ENCODE results near the gene SMARCA2. TPM values are rescaled to one million over a fixed set of nuclear protein-coding genes. Genes with fewer than 3 reads are reported as not detected.

Gene SMARCA2
- total RNA-seq, 2 experiments from 2014 or later, result 207 to 224 TPM

GRCh38 chr9:2093920-2094597 lies 78.9 kb downstream of the SMARCA2 start:
- H3K27ac Mint-ChIP-seq, result no peak overlapping the region
- POLR2A ChIA-PET, result no interaction called here
- no peaks in the 10 kb centered on the region for H3K27me3 Mint-ChIP-seq
- CTCF ChIA-PET, result interaction anchor here (0.5 to 1.0 kb wide), 2 partner anchors 154 to 182 kb away, joined by 3 read pairs; no protein-coding TSS in a partner anchor
- no peak overlapping the region for H3K4me3 Mint-ChIP-seq
- H3K9me3 Mint-ChIP-seq, result no peaks in the 10 kb centered on the region
- H3K36me3 Mint-ChIP-seq (ENCODE audit: low read depth), result peaks cover 78% of the 10 kb centered on the region
- DNase-seq, result no peak
- H3K4me1 Mint-ChIP-seq, result peaks cover 6% of the 10 kb centered on the region

DNA sequence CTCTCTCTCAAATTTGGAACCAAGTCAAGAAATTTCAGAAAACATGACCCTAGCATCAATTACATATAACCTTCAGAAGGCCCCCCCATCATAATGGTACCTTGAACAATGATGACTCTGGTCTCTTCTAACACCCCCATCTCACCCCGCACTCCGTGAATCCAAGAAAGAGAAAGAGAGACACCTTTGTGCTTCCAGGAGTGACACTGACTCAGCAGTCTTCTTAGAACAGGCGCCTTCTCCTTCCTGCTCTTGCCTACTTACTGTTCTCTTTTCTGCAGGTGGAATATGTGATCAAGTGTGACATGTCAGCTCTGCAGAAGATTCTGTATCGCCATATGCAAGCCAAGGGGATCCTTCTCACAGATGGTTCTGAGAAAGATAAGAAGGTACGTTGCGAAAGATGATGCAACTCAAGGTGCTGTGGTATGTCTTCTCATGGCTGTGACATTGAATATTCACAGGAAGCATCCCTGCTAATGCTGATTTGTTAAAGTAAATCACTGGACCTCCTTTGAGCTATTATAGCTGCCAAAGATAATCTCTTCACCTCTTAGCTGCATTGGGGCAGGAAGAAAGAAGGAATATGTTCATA lies 81.3 kb downstream of the SMARCA2 start:
- peaks cover 78% of the 10 kb centered on the region for H3K36me3 Mint-ChIP-seq (ENCODE audit: low read depth)
- ChIA-PET POLR2A (no interaction called here), CTCF (no interaction called here)
- no peaks in the 10 kb centered on the region for H3K4me1 Mint-ChIP-seq
- no peaks in the 10 kb centered on the region for H3K9me3 Mint-ChIP-seq
- no peak overlapping the region for H3K27ac Mint-ChIP-seq
- no peak overlapping the region for H3K4me3 Mint-ChIP-seq
- no peaks in the 10 kb centered on the region for H3K27me3 Mint-ChIP-seq
- DNase-seq, result no peak

GRCh38 chr9:2106666-2107065 lies 91.5 kb downstream of the SMARCA2 start:
- H3K36me3 Mint-ChIP-seq (ENCODE audit: low read depth), result peaks cover 70% of the 10 kb centered on the region
- POLR2A ChIA-PET, result no interaction called here
- peaks cover 13% of the 10 kb centered on the region for H3K4me1 Mint-ChIP-seq
- no peak for DNase-seq
- H3K27me3 Mint-ChIP-seq, result no peaks in the 10 kb centered on the region
- no peak overlapping the region for H3K4me3 Mint-ChIP-seq
- H3K9me3 Mint-ChIP-seq, result no peaks in the 10 kb centered on the region
- CTCF ChIA-PET, result interaction anchor here (1.7 to 2.2 kb wide), 2 partner anchors 9 to 19 kb away, joined by 6 to 7 read pairs; no protein-coding TSS in a partner anchor
- H3K27ac Mint-ChIP-seq, result no peak overlapping the region

- CTCF ChIA-PET, result no interaction called here
- Mint-ChIP-seq H3K4me1 (peaks cover 11% of the 10 kb centered on the region), H3K9me3 (no peaks in the 10 kb centered on the region), H3K4me3 (no peak overlapping the region), H3K27me3 (no peaks in the 10 kb centered on the region), H3K27ac (no peak overlapping the region), H3K36me3 (ENCODE audit: low read depth) (peaks cover 76% of the 10 kb centered on the region)
- POLR2A ChIA-PET, result no interaction called here
- no peak for DNase-seq
These were observed 92.8 kb downstream of the SMARCA2 start for GRCh38 chr9:2107906-2108451.

DNA sequence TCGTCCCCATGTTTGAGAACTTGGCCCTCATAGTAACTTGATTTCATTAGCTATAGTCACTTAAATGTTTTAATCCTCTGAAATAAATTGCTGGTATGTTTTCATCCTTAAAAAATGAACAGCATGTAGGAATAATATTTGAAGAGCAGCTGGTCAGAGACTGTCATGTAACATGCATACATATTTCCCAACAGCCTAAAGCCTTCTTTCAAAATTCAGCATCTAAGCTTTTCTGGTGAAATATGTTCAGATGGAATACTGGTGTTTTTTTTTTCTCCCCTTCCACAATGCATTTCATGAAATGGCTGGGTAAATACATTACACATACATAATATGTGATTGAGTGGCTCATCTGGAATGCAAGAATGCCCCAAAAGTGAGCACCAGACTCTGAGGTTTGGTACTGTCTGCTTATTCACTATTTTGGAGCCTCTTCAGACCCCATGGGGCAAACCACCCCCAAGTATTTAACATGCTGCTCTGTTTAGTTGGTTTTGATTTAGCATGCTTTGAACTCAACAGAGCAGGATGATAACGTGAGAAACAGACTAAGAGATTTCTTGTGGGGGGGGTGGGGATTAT lies 94.0 kb downstream of the SMARCA2 start:
- DNase-seq, result no peak
- Mint-ChIP-seq H3K4me3 (no peak overlapping the region), H3K27me3 (no peaks in the 10 kb centered on the region), H3K27ac (no peak overlapping the region), H3K9me3 (no peaks in the 10 kb centered on the region), H3K4me1 (peaks cover 11% of the 10 kb centered on the region), H3K36me3 (ENCODE audit: low read depth) (peaks cover 73% of the 10 kb centered on the region)
- ChIA-PET POLR2A (no interaction called here), CTCF (no interaction called here)

DNA sequence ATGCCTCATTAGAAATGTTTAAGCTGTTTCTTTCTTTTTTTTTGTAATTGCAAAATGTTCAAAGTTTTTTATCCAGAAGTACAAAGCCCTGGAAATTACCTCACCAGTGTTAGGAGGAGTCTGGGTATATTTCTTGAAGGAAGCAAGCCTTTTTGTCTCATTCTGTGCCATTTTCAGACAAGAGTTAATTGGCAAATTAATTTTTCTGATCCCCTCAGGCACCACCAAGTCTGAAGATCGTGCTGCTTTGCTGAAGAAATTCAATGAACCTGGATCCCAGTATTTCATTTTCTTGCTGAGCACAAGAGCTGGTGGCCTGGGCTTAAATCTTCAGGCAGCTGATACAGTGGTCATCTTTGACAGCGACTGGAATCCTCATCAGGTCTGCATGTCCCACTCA lies 94.9 kb downstream of the SMARCA2 start:
- no peak for DNase-seq
- no peaks in the 10 kb centered on the region for H3K9me3 Mint-ChIP-seq
- no peak overlapping the region for H3K27ac Mint-ChIP-seq
- no peaks in the 10 kb centered on the region for H3K27me3 Mint-ChIP-seq
- POLR2A ChIA-PET, result no interaction called here
- peaks cover 11% of the 10 kb centered on the region for H3K4me1 Mint-ChIP-seq
- no peak overlapping the region for H3K4me3 Mint-ChIP-seq
- peaks cover 68% of the 10 kb centered on the region for H3K36me3 Mint-ChIP-seq (ENCODE audit: low read depth)
- CTCF ChIA-PET, result no interaction called here

GRCh38 chr9:2116073-2116472 lies 100.9 kb downstream of the SMARCA2 start:
- DNase-seq, result no peak
- Mint-ChIP-seq H3K4me3 (no peak overlapping the region), H3K36me3 (ENCODE audit: low read depth) (peaks cover 71% of the 10 kb centered on the region), H3K4me1 (no peaks in the 10 kb centered on the region), H3K27me3 (no peaks in the 10 kb centered on the region), H3K9me3 (no peaks in the 10 kb centered on the region), H3K27ac (no peak overlapping the region)
- POLR2A ChIA-PET, result interaction anchor here (1.4 kb wide), 1 partner anchor 12 kb away, joined by 6 read pairs; no protein-coding TSS in a partner anchor
- CTCF ChIA-PET, result interaction anchor here (0.5 to 1.8 kb wide), 4 partner anchors 9 to 475 kb away, joined by 3 to 9 read pairs (median 6); no protein-coding TSS in a partner anchor

GRCh38 chr9:2117527-2117926 lies 102.4 kb downstream of the SMARCA2 start:
- no peak overlapping the region for H3K27ac Mint-ChIP-seq

GRCh38 chr9:2119566-2119965 lies 104.4 kb downstream of the SMARCA2 start:
- ChIA-PET POLR2A (no interaction called here), CTCF (interaction anchor here (1.3 kb wide), 1 partner anchor 13 kb away, joined by 3 read pairs; no protein-coding TSS in a partner anchor)
- no peak overlapping the region for H3K27ac Mint-ChIP-seq
- peaks cover 76% of the 10 kb centered on the region for H3K36me3 Mint-ChIP-seq (ENCODE audit: low read depth)
- no peaks in the 10 kb centered on the region for H3K9me3 Mint-ChIP-seq
- H3K27me3 Mint-ChIP-seq, result no peaks in the 10 kb centered on the region
- no peak overlapping the region for H3K4me3 Mint-ChIP-seq
- H3K4me1 Mint-ChIP-seq, result peaks cover 5% of the 10 kb centered on the region
- no peak for DNase-seq

More at GRCh38 chr9:2117527-2117926, 102.4 kb downstream of the SMARCA2 start:
- H3K9me3 Mint-ChIP-seq, result no peaks in the 10 kb centered on the region
- no peak for DNase-seq
- ChIA-PET POLR2A (no interaction called here), CTCF (interaction anchor here (1.3 kb wide), 1 partner anchor 30 kb away, joined by 4 read pairs; no protein-coding TSS in a partner anchor)
- peaks cover 64% of the 10 kb centered on the region for H3K36me3 Mint-ChIP-seq (ENCODE audit: low read depth)
- H3K4me1 Mint-ChIP-seq, result no peaks in the 10 kb centered on the region
- no peaks in the 10 kb centered on the region for H3K27me3 Mint-ChIP-seq
- H3K4me3 Mint-ChIP-seq, result no peak overlapping the region

GRCh38 chr9:2120926-2121689 lies 106.0 kb downstream of the SMARCA2 start:
- ChIA-PET CTCF (interaction anchor here (0.6 to 1.4 kb wide), 2 partner anchors 26 to 181 kb away, joined by 3 to 4 read pairs; no protein-coding TSS in a partner anchor), POLR2A (no interaction called here)
- H3K4me1 Mint-ChIP-seq, result peaks cover 18% of the 10 kb centered on the region
- peaks cover 80% of the 10 kb centered on the region for H3K36me3 Mint-ChIP-seq (ENCODE audit: low read depth)
- H3K4me3 Mint-ChIP-seq, result no peak overlapping the region
- no peaks in the 10 kb centered on the region for H3K9me3 Mint-ChIP-seq
- DNase-seq, result no peak
- H3K27me3 Mint-ChIP-seq, result no peaks in the 10 kb centered on the region
- H3K27ac Mint-ChIP-seq, result no peak overlapping the region

- DNase-seq, result no peak
- ChIA-PET CTCF (interaction anchor here (1.2 to 3.1 kb wide), 2 partner anchors 10 to 35 kb away, joined by 3 to 10 read pairs; no protein-coding TSS in a partner anchor), POLR2A (interaction anchor here (1.2 kb wide), 1 partner anchor 10 kb away, joined by 3 read pairs; no protein-coding TSS in a partner anchor)
- Mint-ChIP-seq H3K27ac (no peak overlapping the region), H3K27me3 (no peaks in the 10 kb centered on the region), H3K4me1 (peaks cover 24% of the 10 kb centered on the region), H3K4me3 (no peak overlapping the region), H3K36me3 (ENCODE audit: low read depth) (peaks cover 87% of the 10 kb centered on the region), H3K9me3 (no peaks in the 10 kb centered on the region)
These were observed 107.2 kb downstream of the SMARCA2 start for GRCh38 chr9:2122299-2122698.

DNA sequence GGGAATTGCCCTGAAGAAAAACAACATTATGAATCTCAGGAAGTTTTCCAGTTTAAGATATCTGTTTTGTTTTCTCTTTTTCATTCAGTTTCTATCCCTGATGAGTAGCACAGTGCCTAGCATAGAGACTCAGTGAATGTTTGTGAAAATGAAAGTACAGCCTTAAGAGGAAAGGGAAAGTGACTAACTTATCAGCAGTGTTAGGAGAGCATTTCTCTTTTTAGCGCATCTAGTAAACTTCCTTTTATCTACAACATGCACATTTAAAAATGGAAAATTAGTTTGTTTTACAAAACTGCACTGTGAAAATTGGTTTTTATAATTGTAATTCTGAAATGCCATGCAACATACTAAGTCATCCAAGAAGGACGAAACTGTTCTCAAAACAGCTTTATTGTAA lies 110.8 kb downstream of the SMARCA2 start:
- H3K36me3 Mint-ChIP-seq (ENCODE audit: low read depth), result peaks cover 73% of the 10 kb centered on the region
- H3K27me3 Mint-ChIP-seq, result no peaks in the 10 kb centered on the region
- no peak overlapping the region for H3K4me3 Mint-ChIP-seq
- DNase-seq, result no peak
- H3K27ac Mint-ChIP-seq, result no peak overlapping the region
- ChIA-PET CTCF (interaction anchor here (1.5 to 2.1 kb wide), 2 partner anchors 10 to 55 kb away, joined by 4 to 9 read pairs; no protein-coding TSS in a partner anchor), POLR2A (no interaction called here)
- no peaks in the 10 kb centered on the region for H3K9me3 Mint-ChIP-seq
- H3K4me1 Mint-ChIP-seq, result peaks cover 24% of the 10 kb centered on the region
